ENCODE data around the gene RC3H1.
A peak's percentile ranks its signal among the peaks of the same experiment; 100 is the strongest.
"Not testable (repeated sequence)": the region's sequence is repeated elsewhere in the genome, so short reads cannot be mapped to it uniquely, and the experiment has no call there.

The RC3H1 gene

GRCh38 chr1:174023440-174023839, 1.3 kb upstream of the RC3H1 start:
- DNase-seq: peak; percentile 84

- DNase-seq: no peak
These were observed 770 bp upstream of the RC3H1 start for GRCh38 chr1:174022976-174023277.

- peak; percentile 82 for DNase-seq
These were observed 522 bp downstream of the RC3H1 start for GRCh38 chr1:174021591-174022079.

GRCh38 chr1:174018565-174018964, 3.6 kb downstream of the RC3H1 start:
- DNase-seq: no peak

- DNase-seq: no peak
These were observed 4.8 kb downstream of the RC3H1 start for GRCh38 chr1:174017231-174017970.

GRCh38 chr1:174013864-174014418, 8.2 kb downstream of the RC3H1 start:
- no peak for DNase-seq

GRCh38 chr1:174008979-174009378, 13.2 kb downstream of the RC3H1 start:
- no peak for DNase-seq

- DNase-seq: no peak
These were observed 13.9 kb downstream of the RC3H1 start for GRCh38 chr1:174008269-174008668.

- DNase-seq: no peak
These were observed 14.3 kb downstream of the RC3H1 start for GRCh38 chr1:174007851-174008250.

GRCh38 chr1:174005032-174005431, 17.1 kb downstream of the RC3H1 start:
- DNase-seq: no peak

- DNase-seq: no peak
These were observed 18.3 kb downstream of the RC3H1 start for GRCh38 chr1:174003867-174004266.

GRCh38 chr1:174001573-174001972, 20.6 kb downstream of the RC3H1 start:
- no peak for DNase-seq

- no peak for DNase-seq
These were observed 21.8 kb downstream of the RC3H1 start for GRCh38 chr1:174000371-174000770.

GRCh38 chr1:173997791-173998190, 24.4 kb downstream of the RC3H1 start:
- no peak for DNase-seq

- DNase-seq: no peak
These were observed 25.2 kb downstream of the RC3H1 start for GRCh38 chr1:173996995-173997394.

GRCh38 chr1:173995475-173995874, 26.7 kb downstream of the RC3H1 start:
- DNase-seq: no peak

GRCh38 chr1:173993948-173994347, 28.2 kb downstream of the RC3H1 start:
- not testable (repeated sequence) for DNase-seq

GRCh38 chr1:173988068-173988467, 34.1 kb downstream of the RC3H1 start:
- no peak for DNase-seq

- no peak for DNase-seq
These were observed 35.2 kb downstream of the RC3H1 start for GRCh38 chr1:173986951-173987350.

GRCh38 chr1:173970252-173970651, 51.9 kb downstream of the RC3H1 start:
- DNase-seq: no peak

- DNase-seq: not testable (repeated sequence)
These were observed 56.3 kb downstream of the RC3H1 start for GRCh38 chr1:173965896-173966295.

- DNase-seq: no peak
These were observed 58.7 kb downstream of the RC3H1 start for GRCh38 chr1:173963477-173963876.

- no peak for DNase-seq
These were observed 61.5 kb downstream of the RC3H1 start for GRCh38 chr1:173960625-173961024.

GRCh38 chr1:173954179-173954578, 68.0 kb downstream of the RC3H1 start:
- no peak for DNase-seq

GRCh38 chr1:173948594-173948993, 73.6 kb downstream of the RC3H1 start:
- DNase-seq: no peak
